ENCODE measurements around the gene DNAJC15. TPM values are rescaled to one million over a fixed set of nuclear protein-coding genes. Genes with fewer than 3 reads are reported as not detected.

Gene DNAJC15
- total RNA-seq, 1 experiment from 2014 or later, result 72.2 TPM

- no peak overlapping the region for H3K27ac Mint-ChIP-seq (ENCODE audit: unreplicated experiment)
- ChIA-PET CTCF (no interaction called here), POLR2A (no interaction called here)
- Histone ChIP-seq H3K4me1 (peaks cover 39% of the 10 kb centered on the region), H3K27me3 (replicated peaks; ENCODE audit: control insufficient read depth, insufficient read depth, low read length) (no peaks in the 10 kb centered on the region), H3K36me3 (ENCODE audit: control insufficient read depth, insufficient read depth, low read length) (no peaks in the 10 kb centered on the region), H3K4me3 (ENCODE audit: low read depth, low read length) (no peak overlapping the region), H3K9me3 (no peaks in the 10 kb centered on the region)
- DNase-seq, result no peak
- H3K36me3 Mint-ChIP-seq (ENCODE audit: insufficient read depth, unreplicated experiment), result no peaks in the 10 kb centered on the region
- H3K4me3 Mint-ChIP-seq (ENCODE audit: unreplicated experiment), result no peak overlapping the region
- BruUV-seq (replicated peaks), result no TSS peak
- no peaks in the 10 kb centered on the region for H3K9me3 Mint-ChIP-seq (ENCODE audit: unreplicated experiment)
- no peak for TF ChIP-seq CTCF (IDR thresholded peaks at IDR 0.05; ENCODE audit: insufficient read depth in 1 of 2, low read depth in 1 of 2, low read length in 1 of 2, severe bottlenecking in 1 of 2, unreplicated experiment in 1 of 2)
- intact Hi-C loops (cut with micrococcal nuclease; ENCODE audit: unreplicated experiment), result no loop called here
- no peaks in the 10 kb centered on the region for H3K27me3 Mint-ChIP-seq (ENCODE audit: insufficient read depth, unreplicated experiment)
- H3K4me1 Mint-ChIP-seq (ENCODE audit: low read depth, unreplicated experiment), result peaks cover 33% of the 10 kb centered on the region
These were observed 133.5 kb downstream of the DNAJC15 start for GRCh38 chr13:43156916-43157315.

- Histone ChIP-seq H3K36me3 (ENCODE audit: control insufficient read depth, insufficient read depth, low read length) (no peaks in the 10 kb centered on the region), H3K27me3 (replicated peaks; ENCODE audit: control insufficient read depth, insufficient read depth, low read length) (no peaks in the 10 kb centered on the region), H3K4me3 (ENCODE audit: low read depth, low read length) (no peak overlapping the region), H3K9me3 (no peaks in the 10 kb centered on the region), H3K4me1 (peaks cover 37% of the 10 kb centered on the region)
- H3K4me3 Mint-ChIP-seq (ENCODE audit: unreplicated experiment), result no peak overlapping the region
- no TSS peak for BruUV-seq (replicated peaks)
- H3K27ac Mint-ChIP-seq (ENCODE audit: unreplicated experiment), result no peak overlapping the region
- intact Hi-C loops (cut with micrococcal nuclease; ENCODE audit: unreplicated experiment), result no loop called here
- H3K9me3 Mint-ChIP-seq (ENCODE audit: unreplicated experiment), result no peaks in the 10 kb centered on the region
- no peaks in the 10 kb centered on the region for H3K36me3 Mint-ChIP-seq (ENCODE audit: insufficient read depth, unreplicated experiment)
- H3K27me3 Mint-ChIP-seq (ENCODE audit: insufficient read depth, unreplicated experiment), result no peaks in the 10 kb centered on the region
- CTCF ChIA-PET, result no interaction called here
- TF ChIP-seq CTCF (IDR thresholded peaks at IDR 0.05; ENCODE audit: insufficient read depth in 1 of 2, low read depth in 1 of 2, low read length in 1 of 2, severe bottlenecking in 1 of 2, unreplicated experiment in 1 of 2), result no peak
- POLR2A ChIA-PET, result no interaction called here
- DNase-seq, result no peak
- H3K4me1 Mint-ChIP-seq (ENCODE audit: low read depth, unreplicated experiment), result peaks cover 33% of the 10 kb centered on the region
These were observed 134.4 kb downstream of the DNAJC15 start for GRCh38 chr13:43157796-43158195.

- H3K27ac Mint-ChIP-seq (ENCODE audit: unreplicated experiment), result no peak overlapping the region
- intact Hi-C loops (cut with micrococcal nuclease; ENCODE audit: unreplicated experiment), result no loop called here
- H3K4me1 ChIP-seq, result peaks cover 29% of the 10 kb centered on the region
- H3K4me3 Mint-ChIP-seq (ENCODE audit: unreplicated experiment), result no peak overlapping the region
- no peaks in the 10 kb centered on the region for H3K36me3 Mint-ChIP-seq (ENCODE audit: insufficient read depth, unreplicated experiment)
- no TSS peak for BruUV-seq (replicated peaks)
- H3K9me3 Mint-ChIP-seq (ENCODE audit: unreplicated experiment), result no peaks in the 10 kb centered on the region
- H3K9me3 ChIP-seq, result no peaks in the 10 kb centered on the region
- peaks cover 27% of the 10 kb centered on the region for H3K4me1 Mint-ChIP-seq (ENCODE audit: low read depth, unreplicated experiment)
- DNase-seq, result no peak
- POLR2A ChIA-PET, result no interaction called here
- H3K27me3 Mint-ChIP-seq (ENCODE audit: insufficient read depth, unreplicated experiment), result no peaks in the 10 kb centered on the region
- CTCF ChIA-PET, result no interaction called here
- H3K27me3 ChIP-seq (replicated peaks; ENCODE audit: control insufficient read depth, insufficient read depth, low read length), result no peaks in the 10 kb centered on the region
- no peak overlapping the region for H3K4me3 ChIP-seq (ENCODE audit: low read depth, low read length)
- no peak for TF ChIP-seq CTCF (IDR thresholded peaks at IDR 0.05; ENCODE audit: insufficient read depth in 1 of 2, low read depth in 1 of 2, low read length in 1 of 2, severe bottlenecking in 1 of 2, unreplicated experiment in 1 of 2)
- H3K36me3 ChIP-seq (ENCODE audit: control insufficient read depth, insufficient read depth, low read length), result no peaks in the 10 kb centered on the region
These were observed 135.1 kb downstream of the DNAJC15 start for GRCh38 chr13:43158516-43158915.

Data from Caco-2 (cell line).